ELF-1 (cell line): ENCODE data around the gene AUTS2.

Source experiments
- DNase-seq: peaks from one replicate; pipeline ENCODE4 v3.0.0-alpha.2; 2016; ENCODE audit warnings: low read depth, low spot score

AUTS2 gene

GRCh38 chr7:69654849-69655707 is 56.8 kb downstream of the AUTS2 start:
- DNase-seq, result peak; percentile 45

- no peak for DNase-seq
Observed at GRCh38 chr7:69656077-69656476, 57.8 kb downstream of the AUTS2 start.

DNA sequence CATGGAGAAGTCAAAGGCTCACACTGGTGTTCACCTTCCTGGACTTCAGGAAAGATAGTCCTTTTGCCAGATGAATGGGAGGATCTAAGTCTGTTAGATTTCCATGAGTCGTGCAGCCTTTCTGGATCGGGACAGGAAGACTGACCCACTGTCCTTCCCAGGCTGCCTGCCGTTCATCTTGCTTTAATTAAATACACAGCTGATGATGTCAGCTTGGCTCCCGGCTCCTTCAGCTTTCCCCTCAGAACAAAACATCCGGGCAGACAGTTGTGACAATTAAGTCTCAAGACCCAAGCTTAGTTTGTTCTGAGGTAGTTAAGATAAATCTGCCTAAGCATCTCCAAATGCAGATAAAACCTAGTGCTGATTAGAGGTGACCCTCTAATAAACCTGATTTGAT is 58.6 kb downstream of the AUTS2 start:
- DNase-seq, result peak; percentile 57

GRCh38 chr7:69657331-69657730 is 59.1 kb downstream of the AUTS2 start:
- DNase-seq, result no peak

DNA sequence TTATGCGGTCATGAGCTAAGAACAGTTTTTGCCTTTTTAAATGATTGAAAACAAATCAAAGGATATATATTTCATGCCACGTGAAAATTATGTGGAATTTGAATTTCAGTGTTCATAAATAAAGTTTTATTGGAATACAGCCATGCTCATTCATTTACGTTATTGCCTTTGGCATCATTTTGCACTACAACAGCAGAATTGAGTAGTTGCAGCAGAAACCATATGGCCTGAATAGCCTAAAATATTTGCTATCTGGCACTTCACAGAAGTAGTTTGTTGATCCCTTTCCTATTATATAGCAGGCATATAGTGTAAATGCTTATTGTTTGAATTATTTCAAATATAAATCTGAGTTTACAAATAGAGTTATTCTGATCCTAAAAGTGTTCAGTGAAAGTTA is 59.7 kb downstream of the AUTS2 start:
- DNase-seq, result no peak

DNA sequence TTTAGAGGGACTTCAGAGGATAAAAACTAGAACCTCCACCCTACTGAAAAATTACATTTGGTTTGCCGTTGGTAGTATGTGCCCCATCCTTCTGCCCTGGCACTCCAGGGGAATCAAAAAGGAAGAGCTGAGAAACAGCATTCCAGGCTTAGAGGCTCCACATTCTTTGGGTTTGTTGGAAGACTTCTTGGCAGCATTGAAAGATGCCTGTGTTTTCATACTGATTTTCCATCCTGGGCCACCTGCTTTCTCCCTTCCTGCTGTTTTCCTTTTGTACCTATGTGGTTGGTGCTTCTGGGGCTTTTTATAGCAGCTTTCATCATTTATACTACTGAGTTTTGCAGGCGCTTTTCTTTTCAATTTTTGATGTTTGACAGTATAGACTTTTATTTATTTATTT is 61.7 kb downstream of the AUTS2 start:
- peak; percentile 31 for DNase-seq

GRCh38 chr7:69661342-69661741 is 63.1 kb downstream of the AUTS2 start:
- DNase-seq, result no peak

DNA sequence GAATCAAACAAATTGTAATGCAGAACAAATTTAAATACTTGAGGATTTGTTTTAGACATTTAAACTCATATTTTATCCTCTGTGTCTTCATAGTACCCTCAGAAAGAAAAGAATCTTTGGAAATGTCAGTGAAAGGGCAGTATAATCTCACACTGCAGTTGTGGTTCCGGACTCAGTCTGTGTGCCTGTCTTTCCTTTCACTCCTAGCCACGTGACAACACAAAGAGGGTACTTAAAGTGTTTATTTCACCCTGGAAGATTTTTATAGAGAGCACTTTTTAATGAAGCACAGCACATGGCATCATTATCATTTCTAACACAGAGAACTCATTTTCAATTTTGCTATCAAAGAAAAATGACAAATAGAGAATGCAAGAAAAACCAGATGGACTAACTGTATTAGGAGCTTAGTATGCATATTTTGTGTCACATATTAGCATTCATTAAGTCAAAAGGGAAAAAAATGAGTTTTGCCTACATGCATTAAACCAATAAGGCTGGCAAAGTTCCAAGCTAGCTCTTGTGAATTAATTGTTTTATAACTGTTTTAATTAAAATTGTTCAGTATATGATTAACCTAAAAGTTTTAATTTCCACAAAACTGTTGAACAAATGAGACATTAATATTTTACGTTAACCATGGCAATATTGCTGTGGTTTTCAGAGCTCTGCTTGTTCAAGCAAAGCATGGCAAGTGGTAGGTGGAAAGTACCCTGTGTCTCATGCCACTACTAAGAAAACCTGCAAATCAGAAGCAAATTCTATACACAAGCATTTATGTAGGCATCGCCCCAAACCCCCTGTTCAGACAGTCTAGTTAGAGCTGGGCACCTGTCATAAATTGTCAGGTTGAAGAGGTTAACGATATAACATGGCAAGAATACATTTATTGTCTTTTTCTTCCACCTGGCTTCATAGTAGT is 65.9 kb downstream of the AUTS2 start:
- DNase-seq, result no peak

GRCh38 chr7:69665369-69665768 is 67.1 kb downstream of the AUTS2 start:
- no peak for DNase-seq

DNA sequence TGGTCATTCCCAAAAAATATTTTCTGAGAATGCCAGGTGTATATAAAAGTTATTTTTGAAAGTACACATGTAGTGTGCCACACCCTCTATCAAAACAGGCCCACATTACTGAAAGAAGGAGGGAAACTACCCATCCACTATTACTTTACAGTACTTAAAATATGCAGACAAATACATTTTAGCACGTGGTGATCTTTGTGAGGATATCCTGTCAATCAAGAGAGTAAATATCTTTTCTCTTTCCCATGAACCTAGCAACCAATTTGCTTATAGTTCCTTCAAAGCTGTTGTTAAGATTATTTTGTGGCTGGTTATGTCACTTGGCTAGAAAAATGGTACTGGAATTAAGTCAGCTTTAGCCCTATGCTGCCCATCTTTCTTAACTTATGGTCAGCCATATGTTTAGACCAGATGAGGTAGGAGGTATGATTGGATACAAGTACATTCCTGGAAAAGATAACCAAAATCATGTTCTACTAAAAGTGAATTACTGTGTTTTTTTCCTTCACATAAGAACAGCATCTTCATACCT is 70.1 kb downstream of the AUTS2 start:
- no peak for DNase-seq

DNA sequence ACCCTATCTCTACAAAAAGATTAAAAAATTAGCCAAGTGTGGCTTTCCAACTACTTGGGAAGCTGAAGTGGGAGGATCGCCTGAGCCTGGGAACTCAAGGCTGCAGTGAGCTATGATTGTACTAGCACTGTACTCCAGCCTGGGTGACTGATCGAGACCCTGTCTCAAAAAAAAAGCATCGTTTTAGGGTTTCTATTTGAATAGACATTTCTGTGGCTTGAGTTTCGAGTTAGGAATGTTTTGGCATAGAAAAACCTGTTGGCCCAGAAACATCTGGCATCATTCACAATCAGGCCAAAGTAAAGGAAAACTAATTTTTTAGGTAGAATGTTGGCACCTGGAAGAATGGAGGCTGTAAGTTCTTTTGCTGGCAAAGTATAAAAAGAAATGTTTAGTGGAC is 72.4 kb downstream of the AUTS2 start:
- no peak for DNase-seq

GRCh38 chr7:69673074-69673473 is 74.8 kb downstream of the AUTS2 start:
- DNase-seq, result no peak

- DNase-seq, result no peak
Observed at GRCh38 chr7:69674701-69675182, 76.5 kb downstream of the AUTS2 start.

GRCh38 chr7:69676247-69676646 is 78.0 kb downstream of the AUTS2 start:
- DNase-seq, result no peak

GRCh38 chr7:69677054-69677852 is 79.0 kb downstream of the AUTS2 start:
- no peak for DNase-seq

- no peak for DNase-seq
Observed at GRCh38 chr7:69677881-69678493, 79.7 kb downstream of the AUTS2 start.

DNA sequence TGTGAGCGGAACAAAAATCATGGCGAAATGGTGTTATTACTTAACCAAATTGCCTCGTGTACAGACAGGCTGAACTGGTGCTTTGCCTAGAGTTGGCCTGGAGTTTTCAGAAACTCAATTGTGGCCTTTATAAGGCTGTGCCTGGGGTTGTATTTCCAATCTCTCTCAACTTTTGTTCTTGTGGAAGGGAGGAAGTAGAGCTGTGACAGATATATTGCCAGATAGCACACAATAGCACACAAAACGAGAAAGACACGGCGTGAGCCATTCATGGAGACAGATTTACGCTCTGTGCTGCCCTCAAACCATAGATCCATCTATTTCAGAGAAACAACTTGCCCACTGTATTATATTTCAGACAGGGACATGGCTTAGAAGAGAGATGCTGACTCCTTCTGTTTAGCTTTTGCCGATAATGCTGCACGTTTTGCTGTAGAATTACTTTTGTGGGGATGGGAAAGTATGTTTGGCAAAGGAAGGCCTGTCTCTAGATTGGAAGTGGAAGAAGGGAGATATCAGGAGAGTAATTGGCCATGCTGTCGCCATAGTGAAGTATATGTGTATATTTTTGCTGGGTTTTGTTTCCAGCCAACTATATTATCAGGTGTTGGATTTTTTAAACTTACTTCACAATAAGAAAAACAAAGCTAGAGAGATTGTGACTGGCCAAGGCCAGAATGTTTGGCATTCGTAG is 80.4 kb downstream of the AUTS2 start:
- no peak for DNase-seq

- no peak for DNase-seq
Observed at GRCh38 chr7:69681181-69681580, 82.9 kb downstream of the AUTS2 start.

DNA sequence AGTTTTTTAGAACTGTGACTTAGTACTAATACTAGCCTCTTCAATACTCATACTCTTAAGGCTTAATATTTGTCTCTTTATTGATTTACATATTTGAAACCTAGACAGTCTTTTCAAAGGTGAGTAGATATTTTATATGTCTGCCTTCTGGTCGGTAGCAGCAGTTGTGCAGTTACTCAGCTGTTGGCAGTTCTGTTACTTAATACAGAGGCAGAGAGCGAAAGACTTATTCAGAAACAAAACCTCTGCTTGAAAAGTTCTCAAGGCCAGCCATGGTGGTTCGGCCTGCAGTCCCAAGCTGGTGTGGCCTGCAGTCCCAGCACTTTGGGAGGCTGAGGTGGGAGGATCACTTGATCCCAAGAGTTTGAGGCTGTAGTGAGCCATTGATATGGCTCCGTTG is 84.2 kb downstream of the AUTS2 start:
- no peak for DNase-seq

- DNase-seq, result peak; percentile 62
Observed at GRCh38 chr7:69683002-69683401, 84.7 kb downstream of the AUTS2 start.
